ENCODE results near the gene TULP3.

TULP3 gene

GRCh38 chr12:2977776-2978175 lies 87.1 kb downstream of the TULP3 start:
- DNase-seq, result no peak

- DNase-seq, result no peak
Observed at GRCh38 chr12:2979806-2980205, 89.1 kb downstream of the TULP3 start.

GRCh38 chr12:2980630-2981029 lies 89.9 kb downstream of the TULP3 start:
- no peak for DNase-seq

GRCh38 chr12:2982361-2982760 lies 91.7 kb downstream of the TULP3 start:
- no peak for DNase-seq

- DNase-seq, result no peak
Observed at GRCh38 chr12:2984249-2984648, 93.6 kb downstream of the TULP3 start.

- DNase-seq, result no peak
Observed at GRCh38 chr12:2984698-2985097, 94.0 kb downstream of the TULP3 start.

GRCh38 chr12:2986876-2987275 lies 96.2 kb downstream of the TULP3 start:
- no peak for DNase-seq

- DNase-seq, result no peak
Observed at GRCh38 chr12:2988494-2988893, 97.8 kb downstream of the TULP3 start.
